GM23338 (cell line): ENCODE data around the gene MACROD1. TPM values are rescaled to one million over a fixed set of nuclear protein-coding genes. Genes with fewer than 3 reads are reported as not detected.

Source experiments
- ATAC-seq: fragments of 200-7000 bp; cut with Tn5 transposase; 3 replicates; pipeline ENCODE4 v1.9.1; 2020
- DNase-seq: peaks from one replicate; pipeline ENCODE4 v3.0.0-alpha.2; 2015; ENCODE audit warnings: low spot score
- H2AFZ ChIP-seq: fragments of 200-600 bp; sonication (generic); 2 replicates; pipeline ENCODE4 v1.8.0; 2016; ENCODE audit warnings: antibody characterized with exemption, mild to moderate bottlenecking, moderate library complexity
- H3F3A ChIP-seq: fragments of 200-600 bp; sonication (generic); replicated peaks from 2 replicates; pipeline ENCODE4 v1.8.0; 2017; ENCODE audit warnings: antibody characterized with exemption, mixed run types, low read depth
- H3K27ac ChIP-seq: fragments of 200-600 bp; sonication (generic); 2 replicates; pipeline ENCODE4 v1.6.1; 2016; ENCODE audit warnings: low read depth
- H3K27me3 ChIP-seq: fragments of 200-600 bp; sonication (generic); 2 replicates; pipeline ENCODE4 v1.8.0; 2016; ENCODE audit warnings: mild to moderate bottlenecking, mixed run types, moderate library complexity; ENCODE audit not compliant: insufficient read depth
- H3K36me3 ChIP-seq: fragments of 200-600 bp; sonication (generic); 2 replicates; pipeline ENCODE4 v1.8.0; 2016; ENCODE audit warnings: mild to moderate bottlenecking; ENCODE audit not compliant: insufficient read depth
- H3K4me1 ChIP-seq: fragments of 200-600 bp; sonication (generic); 2 replicates; pipeline ENCODE4 v1.8.0; 2016; ENCODE audit warnings: mild to moderate bottlenecking, moderate library complexity; ENCODE audit not compliant: insufficient read depth
- H3K4me2 ChIP-seq: fragments of 200-600 bp; sonication (generic); 2 replicates; pipeline ENCODE4 v1.7.1; 2017; ENCODE audit warnings: mixed run types
- H3K4me3 ChIP-seq: fragments of 200-600 bp; sonication (generic); 2 replicates; pipeline ENCODE4 v1.6.1; 2016; ENCODE audit warnings: mixed run types
- H3K79me2 ChIP-seq: fragments of 200-600 bp; sonication (generic); replicated peaks from 2 replicates; pipeline ENCODE4 v1.8.0; 2017; ENCODE audit warnings: mild to moderate bottlenecking; ENCODE audit not compliant: insufficient read depth
- H3K9me2 ChIP-seq: fragments of 200-600 bp; sonication (generic); 2 replicates; pipeline ENCODE4 v1.8.0; 2017; ENCODE audit not compliant: insufficient read depth
- H4K20me1 ChIP-seq: fragments of 200-600 bp; sonication (generic); replicated peaks from 2 replicates; pipeline ENCODE4 v1.8.0; 2017; ENCODE audit warnings: mild to moderate bottlenecking; ENCODE audit not compliant: insufficient read depth
- H3K27ac Mint-ChIP-seq: 2 replicates; pipeline ENCODE4 v1.8.0; 2020; ENCODE audit warnings: inconsistent platforms, mild to moderate bottlenecking, moderate library complexity, mixed read lengths
- H3K27me3 Mint-ChIP-seq: 3 replicates; pipeline ENCODE4 v1.8.0; 2022; ENCODE audit warnings: low read depth, mild to moderate bottlenecking, moderate library complexity, mixed read lengths, inconsistent platforms; ENCODE audit not compliant: insufficient read depth, poor library complexity
- H3K36me3 Mint-ChIP-seq: 3 replicates; pipeline ENCODE4 v1.8.0; 2021; ENCODE audit warnings: low read depth, mild to moderate bottlenecking, inconsistent platforms, moderate library complexity, mixed read lengths
- H3K4me1 Mint-ChIP-seq: 3 replicates; pipeline ENCODE4 v1.8.0; 2020; ENCODE audit warnings: mild to moderate bottlenecking, inconsistent platforms, mixed read lengths
- H3K4me3 Mint-ChIP-seq: 3 replicates; pipeline ENCODE4 v1.8.0; 2021; ENCODE audit warnings: moderate library complexity, mild to moderate bottlenecking, inconsistent platforms, mixed read lengths
- H3K9me3 Mint-ChIP-seq: 3 replicates; pipeline ENCODE4 v1.8.0; 2020; ENCODE audit warnings: moderate library complexity, mild to moderate bottlenecking, inconsistent platforms, mixed read lengths
- CREB1 ChIP-seq: fragments of 250-450 bp; sonication (Bioruptor Pico); IDR thresholded peaks from 2 replicates; pipeline ENCODE4 v1.5.0; 2020; ENCODE audit warnings: low read depth, mild to moderate bottlenecking, moderate library complexity
- CTCF ChIP-seq, 2 experiments: fragments of 200-600 bp in 1 of 2; sonication (generic) in 1 of 2; conservative IDR thresholded peaks; 2 replicates each; pipeline versions ENCODE4 v1.5.1 to v1.6.1; 2016 to 2017; ENCODE audit warnings: antibody characterized with exemption in 2 of 2, low read depth in 2 of 2, mild to moderate bottlenecking in 2 of 2, moderate library complexity in 1 of 2
- ETS1 ChIP-seq: IDR thresholded peaks from 2 replicates; pipeline ENCODE4 v1.6.1; 2016; ENCODE audit warnings: antibody characterized with exemption
- EZH2 ChIP-seq: fragments of 200-600 bp; sonication (generic); IDR thresholded peaks from one replicate; pipeline ENCODE4 v1.8.0; 2017; ENCODE audit warnings: antibody characterized with exemption, mild to moderate bottlenecking, low read depth; ENCODE audit not compliant: unreplicated experiment
- JUNB ChIP-seq: IDR thresholded peaks from one replicate; pipeline ENCODE4 v1.6.1; 2016; ENCODE audit warnings: antibody characterized with exemption; ENCODE audit not compliant: unreplicated experiment
- NANOG ChIP-seq: IDR thresholded peaks from 2 replicates; pipeline ENCODE4 v1.6.1; 2016; ENCODE audit warnings: antibody characterized with exemption, borderline replicate concordance
- POLR2AphosphoS5 ChIP-seq: IDR thresholded peaks from 2 replicates; pipeline ENCODE4 v1.6.1; 2016; ENCODE audit warnings: antibody characterized with exemption, low read depth
- REST ChIP-seq: IDR thresholded peaks from one replicate; pipeline ENCODE4 v1.6.1; 2018; ENCODE audit warnings: antibody characterized with exemption; ENCODE audit not compliant: unreplicated experiment
- STAT1 ChIP-seq: IDR thresholded peaks from one replicate; pipeline ENCODE4 v1.6.1; 2016; ENCODE audit warnings: antibody characterized with exemption; ENCODE audit not compliant: unreplicated experiment
- polyA plus RNA-seq: library from polyadenylated mRNA; unstranded; fragments of >200 nt; fragmentation: Nextera tagmentation; extraction: Ambion mirVana; gene quantifications from 2 replicates; pipeline ENCODE4 v1.2.1, GENCODE V29; 2016
- total RNA-seq: library from RNA; depleted of rRNA; stranded (reverse); fragments of >200 nt; shearing (Covaris generic); gene quantifications from 2 replicates; pipeline ENCODE4 v1.2.3, GENCODE V29; 2014

The MACROD1 gene
- total and polyA plus RNA-seq, 2 experiments from 2014 or later, result 33.0 to 51.6 TPM

GRCh38 chr11:64051297-64051696 lies 114.6 kb downstream of the MACROD1 start (continued):
- TF ChIP-seq JUNB (no peak), ETS1 (no peak), CREB1 (CRISPR knock-in tag) (no peak), EZH2 (no peak), REST (no peak)

GRCh38 chr11:64049509-64049908 lies 116.4 kb downstream of the MACROD1 start:
- H3K27ac ChIP-seq, result no peak overlapping the region
- TF ChIP-seq POLR2AphosphoS5 (no peak), CTCF (conservative IDR thresholded peaks at IDR 0.05; ENCODE audit: low read depth in 2 of 2) (no peak), NANOG (no peak), EZH2 (no peak), STAT1 (no peak), ETS1 (no peak), REST (no peak)

More at GRCh38 chr11:64049509-64049908, 116.4 kb downstream of the MACROD1 start:
- Histone ChIP-seq H3K4me3 (no peak overlapping the region), H3K9me2 (no peaks in the 10 kb centered on the region), H3K79me2 (no peaks in the 10 kb centered on the region), H3K4me2 (no peak overlapping the region), H3K27me3 (peaks cover 90% of the 10 kb centered on the region), H3K4me1 (peaks cover 14% of the 10 kb centered on the region; the same call in 1 of the 2 replicates), H3F3A (0 out of 2 replicates have a peak, but pooled peaks cover 7% of the 10 kb centered on the region), H4K20me1 (peaks cover 8% of the 10 kb centered on the region; the same call in 1 of the 2 replicates), H2AFZ (no peak overlapping the region), H3K36me3 (no peaks in the 10 kb centered on the region)
- Mint-ChIP-seq H3K27ac (no peak overlapping the region), H3K4me1 (peaks cover 19% of the 10 kb centered on the region), H3K27me3 (peaks cover 44% of the 10 kb centered on the region), H3K4me3 (no peak overlapping the region), H3K36me3 (no peaks in the 10 kb centered on the region), H3K9me3 (no peaks in the 10 kb centered on the region)
- ATAC-seq, result no peak
- DNase-seq, result no peak
